ENCODE results near the gene OR6C3.
"Not testable (repeated sequence)": the region's sequence is repeated elsewhere in the genome, so short reads cannot be mapped to it uniquely, and the experiment has no call there.

Gene OR6C3

GRCh38 chr12:55330446-55330845, at the start of gene OR6C3:
OR6C3 (plus strand) TSS chr12:55330746; CDS start chr12:55331701, 955 bp downstream.
- DNase-seq = no peak

- DNase-seq = no peak
Measured at GRCh38 chr12:55280991-55281390, 49.6 kb upstream of the OR6C3 start.

GRCh38 chr12:55289999-55290398, 40.5 kb upstream of the OR6C3 start:
- no peak for DNase-seq

GRCh38 chr12:55296469-55296868, 34.1 kb upstream of the OR6C3 start, which contains the start of gene OR6C6:
OR6C6 (minus strand) TSS chr12:55296569; CDS start chr12:55295232, 1,337 bp downstream.
- DNase-seq = no peak

- no peak for DNase-seq
Measured at GRCh38 chr12:55314043-55314442, 16.5 kb upstream of the OR6C3 start, which contains the start of gene OR6C1. OR6C1 (plus strand) TSS chr12:55314343; CDS start chr12:55320600, 6,257 bp downstream.

GRCh38 chr12:55320201-55320600, 10.3 kb upstream of the OR6C3 start:
- no peak for DNase-seq

- not testable (repeated sequence) for DNase-seq
Measured at GRCh38 chr12:55325801-55326200, 4.7 kb upstream of the OR6C3 start.

- DNase-seq = no peak
Measured at GRCh38 chr12:55336002-55336401, 5.5 kb downstream of the OR6C3 start.

GRCh38 chr12:55355338-55355737, 24.8 kb downstream of the OR6C3 start:
- not testable (repeated sequence) for DNase-seq

GRCh38 chr12:55362675-55363074, 32.1 kb downstream of the OR6C3 start, which contains the start of gene OR6C75:
OR6C75 (plus strand) TSS chr12:55362975; CDS start chr12:55365111, 2,136 bp downstream.
- no peak for DNase-seq

GRCh38 chr12:55365086-55365485, 34.5 kb downstream of the OR6C3 start:
- no peak for DNase-seq

- no peak for DNase-seq
Measured at GRCh38 chr12:55372521-55372920, 42.0 kb downstream of the OR6C3 start.

All from activated CD8-positive, alpha-beta memory T cell treated with anti-CD3 and anti-CD28 coated beads for 24 hours (primary cell).